Gastrocnemius medialis (tissue), 4 donors: Measurements from ENCODE around the gene ASF1A. TPM values are rescaled to one million over a fixed set of nuclear protein-coding genes. Genes with fewer than 3 reads are reported as not detected.

Experiments used
- ATAC-seq, 2 donors: fragments of 150-250 bp; one replicate each; pipeline ENCODE4 v1.9.1; 2016
- DNase-seq, 2 donors: peaks; one replicate each; pipeline ENCODE4 v3.0.0-alpha.2; 2019
- H3K27ac ChIP-seq, 4 donors: fragments of 200-600 bp; sonication (generic); 1 replicate in 1 of 4; 2 replicates in 3 of 4; pipeline ENCODE4 v1.5.1; 2016 to 2018; ENCODE audit warnings: mild to moderate bottlenecking in 2 of 4, moderate library complexity in 1 of 4
- H3K27me3 ChIP-seq, 3 donors: fragments of 200-600 bp; sonication (generic) in 2 of 3; 1 replicate in 1 of 3; 2 replicates in 2 of 3; pipeline versions ENCODE4 v1.5.1 to v1.6.0; 2016 to 2019; ENCODE audit warnings: mild to moderate bottlenecking in 1 of 3, moderate library complexity in 1 of 3
- H3K36me3 ChIP-seq, 2 donors: fragments of 200-600 bp; sonication (generic) in 1 of 2; one replicate each; pipeline ENCODE4 v1.5.1; 2017 to 2018
- H3K4me1 ChIP-seq, 2 donors: fragments of 200-600 bp; sonication (generic) in 1 of 2; one replicate each; pipeline ENCODE4 v1.5.1; 2016 to 2017; ENCODE audit warnings: mild to moderate bottlenecking in 2 of 2
- H3K4me3 ChIP-seq, 4 donors: fragments of 200-600 bp; sonication (generic) in 3 of 4; 1 replicate in 1 of 4; 2 replicates in 3 of 4; pipeline ENCODE4 v1.5.1; 2016 to 2019; ENCODE audit warnings: mild to moderate bottlenecking in 2 of 4
- H3K9me3 ChIP-seq, 3 donors: fragments of 200-600 bp; sonication (generic) in 2 of 3; 1 replicate in 1 of 3; 2 replicates in 2 of 3; pipeline ENCODE4 v1.5.1; 2016 to 2019
- POLR2A ChIP-seq, 2 donors: fragments of 450-650 bp; IDR thresholded peaks; one replicate each; pipeline ENCODE4 v1.6.1; 2017; ENCODE audit warnings: antibody characterized with exemption in 2 of 2, mild to moderate bottlenecking in 2 of 2, moderate library complexity in 2 of 2
- in situ Hi-C, 4 donors: fragments of 200-750 bp; cut with MboI; loops; one replicate each; pipeline versions ENCODE4 v1.15.0 to v1.8.0; 2017; ENCODE audit warnings: low sequenced_read_pairs in 4 of 4
- intact Hi-C: fragments of 100-400 bp; cut with DNase I; formaldehyde crosslinking; loops from one replicate; pipeline ENCODE4 v1.15.1; 2023; ENCODE audit warnings: low total_unique reads
- total RNA-seq, 4 donors: library from RNA; depleted of rRNA; stranded (reverse); fragments of >200 nt; gene quantifications; one replicate each; pipeline versions ENCODE4 v1.1.0 to v1.2.3, GENCODE V29; 2016
- TF ChIP-seq, protein P1 (sequence below), 5 experiments: fragments of 450-650 bp in 3 of 5; fragments of 200-600 bp in 2 of 5; sonication (generic) in 2 of 5; IDR thresholded peaks in 4 of 5; conservative IDR thresholded peaks in 1 of 5; 1 replicate in 4 of 5; 2 replicates in 1 of 5; pipeline ENCODE4 v1.5.1; 2016 to 2019; ENCODE audit warnings: antibody characterized with exemption in 5 of 5, mild to moderate bottlenecking in 3 of 5, moderate library complexity in 3 of 5

Gene ASF1A
- total RNA-seq, 4 donors from 2014 or later = 9.7 to 13.9 (median 11.0) TPM

GRCh38 chr6:118875672-118876071, 18.3 kb upstream of the ASF1A start:
- intact Hi-C loops = no loop called here
- no peak for DNase-seq
- H3K4me1 ChIP-seq = peaks cover 2 to 5% of the 10 kb centered on the region in 2 donors
- no peak for ATAC-seq
- no peak overlapping the region for H3K4me3 ChIP-seq
- in situ Hi-C loops = no loop called here
- TF ChIP-seq, protein P1, sequence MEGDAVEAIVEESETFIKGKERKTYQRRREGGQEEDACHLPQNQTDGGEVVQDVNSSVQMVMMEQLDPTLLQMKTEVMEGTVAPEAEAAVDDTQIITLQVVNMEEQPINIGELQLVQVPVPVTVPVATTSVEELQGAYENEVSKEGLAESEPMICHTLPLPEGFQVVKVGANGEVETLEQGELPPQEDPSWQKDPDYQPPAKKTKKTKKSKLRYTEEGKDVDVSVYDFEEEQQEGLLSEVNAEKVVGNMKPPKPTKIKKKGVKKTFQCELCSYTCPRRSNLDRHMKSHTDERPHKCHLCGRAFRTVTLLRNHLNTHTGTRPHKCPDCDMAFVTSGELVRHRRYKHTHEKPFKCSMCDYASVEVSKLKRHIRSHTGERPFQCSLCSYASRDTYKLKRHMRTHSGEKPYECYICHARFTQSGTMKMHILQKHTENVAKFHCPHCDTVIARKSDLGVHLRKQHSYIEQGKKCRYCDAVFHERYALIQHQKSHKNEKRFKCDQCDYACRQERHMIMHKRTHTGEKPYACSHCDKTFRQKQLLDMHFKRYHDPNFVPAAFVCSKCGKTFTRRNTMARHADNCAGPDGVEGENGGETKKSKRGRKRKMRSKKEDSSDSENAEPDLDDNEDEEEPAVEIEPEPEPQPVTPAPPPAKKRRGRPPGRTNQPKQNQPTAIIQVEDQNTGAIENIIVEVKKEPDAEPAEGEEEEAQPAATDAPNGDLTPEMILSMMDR (IDR thresholded peaks at IDR 0.05 in 4 of 5, conservative IDR thresholded peaks at IDR 0.05 in 1 of 5) = no peak
- no peak for TF ChIP-seq POLR2A (IDR thresholded peaks at IDR 0.05)
- H3K9me3 ChIP-seq = no peaks in the 10 kb centered on the region
- H3K36me3 ChIP-seq = no peaks in the 10 kb centered on the region
- H3K27me3 ChIP-seq = no peaks in the 10 kb centered on the region
- H3K27ac ChIP-seq = no peak overlapping the region

- Histone ChIP-seq H3K9me3 (no peaks in the 10 kb centered on the region), H3K27ac (no peak overlapping the region), H3K4me3 (no peak overlapping the region), H3K27me3 (no peaks in the 10 kb centered on the region), H3K36me3 (no peaks in the 10 kb centered on the region), H3K4me1 (peaks cover 4 to 5% of the 10 kb centered on the region in 2 donors)
- intact Hi-C loops (no loop called here), in situ Hi-C loops (no loop called here)
- TF ChIP-seq, protein P1 (IDR thresholded peaks at IDR 0.05 in 4 of 5, conservative IDR thresholded peaks at IDR 0.05 in 1 of 5) = no peak
- no peak for TF ChIP-seq POLR2A (IDR thresholded peaks at IDR 0.05)
- DNase-seq = no peak
- ATAC-seq = no peak
Observed at GRCh38 chr6:118876198-118876597, 17.8 kb upstream of the ASF1A start.

DNA sequence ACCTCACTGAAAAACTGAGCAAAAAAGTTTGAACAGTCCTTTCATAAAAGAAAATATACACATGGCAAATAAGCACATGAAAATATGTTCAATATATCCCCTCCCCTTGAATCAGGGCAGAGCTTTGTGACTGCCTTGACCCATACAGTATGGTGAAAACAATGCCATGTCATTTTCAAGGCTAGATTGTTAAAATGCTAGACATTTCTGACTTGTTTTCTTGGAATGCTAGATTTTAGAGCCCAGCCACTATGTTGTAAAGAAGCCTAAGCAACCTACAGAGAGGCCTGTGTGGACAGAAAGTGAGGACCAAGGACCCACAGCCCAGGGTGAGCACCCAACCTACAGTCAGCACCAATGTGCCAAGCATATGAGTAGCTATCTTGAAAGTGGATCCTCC, 17.1 kb upstream of the ASF1A start:
- Histone ChIP-seq H3K4me1 (peaks cover 4 to 5% of the 10 kb centered on the region in 2 donors), H3K27ac (no peak overlapping the region), H3K36me3 (no peaks in the 10 kb centered on the region), H3K27me3 (no peaks in the 10 kb centered on the region), H3K9me3 (no peaks in the 10 kb centered on the region), H3K4me3 (no peak overlapping the region)
- in situ Hi-C loops = no loop called here
- ATAC-seq (no peak), DNase-seq (no peak)
- intact Hi-C loops = no loop called here
- TF ChIP-seq, protein P1 (IDR thresholded peaks at IDR 0.05 in 4 of 5, conservative IDR thresholded peaks at IDR 0.05 in 1 of 5) = no peak
- no peak for TF ChIP-seq POLR2A (IDR thresholded peaks at IDR 0.05)

- no peak overlapping the region for H3K4me3 ChIP-seq
- no peaks in the 10 kb centered on the region for H3K27me3 ChIP-seq
- ATAC-seq (no peak), DNase-seq (no peak)
- TF ChIP-seq POLR2A (IDR thresholded peaks at IDR 0.05) = no peak
- TF ChIP-seq, protein P1 (IDR thresholded peaks at IDR 0.05 in 4 of 5, conservative IDR thresholded peaks at IDR 0.05 in 1 of 5) = no peak
- intact Hi-C loops = no loop called here
- H3K27ac ChIP-seq = no peak overlapping the region
- no peaks in the 10 kb centered on the region for H3K9me3 ChIP-seq
- H3K36me3 ChIP-seq = no peaks in the 10 kb centered on the region
- peaks cover 4 to 5% of the 10 kb centered on the region in 2 donors for H3K4me1 ChIP-seq
- in situ Hi-C loops = no loop called here
Observed at GRCh38 chr6:118877806-118878205, 16.1 kb upstream of the ASF1A start.
